WTC11 (cell line): ENCODE results near the gene URM1.

ENCODE experiments used
- ATF1 ChIP-seq: sonication (generic); formaldehyde crosslinking; IDR thresholded peaks from 2 replicates; pipeline ENCODE4 v1.8.1; 2023; ENCODE audit warnings: mild to moderate bottlenecking, moderate library complexity, missing genetic modification reagents
- ESRRA ChIP-seq: sonication (generic); formaldehyde crosslinking; IDR thresholded peaks from 2 replicates; pipeline ENCODE4 v1.8.1; 2022; ENCODE audit warnings: mild to moderate bottlenecking, missing genetic modification reagents, borderline replicate concordance
- NFE2L1 ChIP-seq: sonication (generic); formaldehyde crosslinking; IDR thresholded peaks from 2 replicates; pipeline ENCODE4 v1.8.1; 2023; ENCODE audit warnings: missing genetic modification reagents
- SP1 ChIP-seq: sonication (generic); formaldehyde crosslinking; conservative IDR thresholded peaks from 2 replicates; pipeline ENCODE4 v1.8.1; 2022; ENCODE audit warnings: missing genetic modification reagents
- TEAD4 ChIP-seq: sonication (generic); formaldehyde crosslinking; IDR thresholded peaks from 2 replicates; pipeline ENCODE4 v1.8.0; 2022; ENCODE audit warnings: mild to moderate bottlenecking, missing genetic modification reagents
- TF ChIP-seq, protein P1 (sequence below): fragments of 200-600 bp; IDR thresholded peaks from 2 replicates; pipeline ENCODE4 v1.8.0; 2022; ENCODE audit warnings: antibody characterized with exemption
- TF ChIP-seq, protein P2 (sequence below): sonication (generic); formaldehyde crosslinking; IDR thresholded peaks from 2 replicates; pipeline ENCODE4 v1.8.1; 2022; ENCODE audit warnings: low read depth, missing genetic modification reagents, borderline replicate concordance
- TF ChIP-seq, protein P3 (sequence below): sonication (generic); formaldehyde crosslinking; IDR thresholded peaks from 2 replicates; pipeline ENCODE4 v1.8.1; 2023; ENCODE audit warnings: mild to moderate bottlenecking, missing genetic modification reagents
- TF ChIP-seq, protein P4 (sequence below): sonication (generic); formaldehyde crosslinking; IDR thresholded peaks from 2 replicates; pipeline ENCODE4 v1.8.0; 2022; ENCODE audit warnings: mild to moderate bottlenecking, missing genetic modification reagents
- TF ChIP-seq, protein P5 (sequence below): sonication (generic); formaldehyde crosslinking; conservative IDR thresholded peaks from 2 replicates; pipeline ENCODE4 v1.8.1; 2022; ENCODE audit warnings: mild to moderate bottlenecking, missing genetic modification reagents

DNA sequence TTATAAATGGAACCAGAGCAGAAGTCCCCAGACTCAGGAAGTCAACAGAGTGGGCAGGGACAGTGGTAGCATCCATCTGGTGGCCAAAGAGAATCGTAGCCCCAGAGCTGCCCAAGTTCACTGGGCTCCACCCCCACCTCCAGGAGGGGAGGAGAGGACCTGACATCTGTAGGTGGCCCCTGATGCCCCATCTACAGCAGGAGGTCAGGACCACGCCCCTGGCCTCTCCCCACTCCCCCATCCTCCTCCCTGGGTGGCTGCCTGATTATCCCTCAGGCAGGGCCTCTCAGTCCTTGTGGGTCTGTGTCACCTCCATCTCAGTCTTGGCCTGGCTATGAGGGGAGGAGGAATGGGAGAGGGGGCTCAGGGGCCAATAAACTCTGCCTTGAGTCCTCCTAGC is 10.3 kb upstream of the URM1 start:
- TF ChIP-seq, protein P1, sequence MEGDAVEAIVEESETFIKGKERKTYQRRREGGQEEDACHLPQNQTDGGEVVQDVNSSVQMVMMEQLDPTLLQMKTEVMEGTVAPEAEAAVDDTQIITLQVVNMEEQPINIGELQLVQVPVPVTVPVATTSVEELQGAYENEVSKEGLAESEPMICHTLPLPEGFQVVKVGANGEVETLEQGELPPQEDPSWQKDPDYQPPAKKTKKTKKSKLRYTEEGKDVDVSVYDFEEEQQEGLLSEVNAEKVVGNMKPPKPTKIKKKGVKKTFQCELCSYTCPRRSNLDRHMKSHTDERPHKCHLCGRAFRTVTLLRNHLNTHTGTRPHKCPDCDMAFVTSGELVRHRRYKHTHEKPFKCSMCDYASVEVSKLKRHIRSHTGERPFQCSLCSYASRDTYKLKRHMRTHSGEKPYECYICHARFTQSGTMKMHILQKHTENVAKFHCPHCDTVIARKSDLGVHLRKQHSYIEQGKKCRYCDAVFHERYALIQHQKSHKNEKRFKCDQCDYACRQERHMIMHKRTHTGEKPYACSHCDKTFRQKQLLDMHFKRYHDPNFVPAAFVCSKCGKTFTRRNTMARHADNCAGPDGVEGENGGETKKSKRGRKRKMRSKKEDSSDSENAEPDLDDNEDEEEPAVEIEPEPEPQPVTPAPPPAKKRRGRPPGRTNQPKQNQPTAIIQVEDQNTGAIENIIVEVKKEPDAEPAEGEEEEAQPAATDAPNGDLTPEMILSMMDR, result no peak
- TF ChIP-seq, protein P2, sequence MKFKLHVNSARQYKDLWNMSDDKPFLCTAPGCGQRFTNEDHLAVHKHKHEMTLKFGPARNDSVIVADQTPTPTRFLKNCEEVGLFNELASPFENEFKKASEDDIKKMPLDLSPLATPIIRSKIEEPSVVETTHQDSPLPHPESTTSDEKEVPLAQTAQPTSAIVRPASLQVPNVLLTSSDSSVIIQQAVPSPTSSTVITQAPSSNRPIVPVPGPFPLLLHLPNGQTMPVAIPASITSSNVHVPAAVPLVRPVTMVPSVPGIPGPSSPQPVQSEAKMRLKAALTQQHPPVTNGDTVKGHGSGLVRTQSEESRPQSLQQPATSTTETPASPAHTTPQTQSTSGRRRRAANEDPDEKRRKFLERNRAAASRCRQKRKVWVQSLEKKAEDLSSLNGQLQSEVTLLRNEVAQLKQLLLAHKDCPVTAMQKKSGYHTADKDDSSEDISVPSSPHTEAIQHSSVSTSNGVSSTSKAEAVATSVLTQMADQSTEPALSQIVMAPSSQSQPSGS (CRISPR knock-in tag), result no peak
- TF ChIP-seq SP1 (CRISPR knock-in tag) (no peak), TEAD4 (no peak), NFE2L1 (CRISPR knock-in tag) (no peak), ATF1 (CRISPR knock-in tag) (no peak), ESRRA (no peak)
- TF ChIP-seq, protein P3, sequence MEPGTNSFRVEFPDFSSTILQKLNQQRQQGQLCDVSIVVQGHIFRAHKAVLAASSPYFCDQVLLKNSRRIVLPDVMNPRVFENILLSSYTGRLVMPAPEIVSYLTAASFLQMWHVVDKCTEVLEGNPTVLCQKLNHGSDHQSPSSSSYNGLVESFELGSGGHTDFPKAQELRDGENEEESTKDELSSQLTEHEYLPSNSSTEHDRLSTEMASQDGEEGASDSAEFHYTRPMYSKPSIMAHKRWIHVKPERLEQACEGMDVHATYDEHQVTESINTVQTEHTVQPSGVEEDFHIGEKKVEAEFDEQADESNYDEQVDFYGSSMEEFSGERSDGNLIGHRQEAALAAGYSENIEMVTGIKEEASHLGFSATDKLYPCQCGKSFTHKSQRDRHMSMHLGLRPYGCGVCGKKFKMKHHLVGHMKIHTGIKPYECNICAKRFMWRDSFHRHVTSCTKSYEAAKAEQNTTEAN (CRISPR knock-in tag), result no peak
- TF ChIP-seq, protein P4, sequence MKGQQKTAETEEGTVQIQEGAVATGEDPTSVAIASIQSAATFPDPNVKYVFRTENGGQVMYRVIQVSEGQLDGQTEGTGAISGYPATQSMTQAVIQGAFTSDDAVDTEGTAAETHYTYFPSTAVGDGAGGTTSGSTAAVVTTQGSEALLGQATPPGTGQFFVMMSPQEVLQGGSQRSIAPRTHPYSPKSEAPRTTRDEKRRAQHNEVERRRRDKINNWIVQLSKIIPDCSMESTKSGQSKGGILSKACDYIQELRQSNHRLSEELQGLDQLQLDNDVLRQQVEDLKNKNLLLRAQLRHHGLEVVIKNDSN (CRISPR knock-in tag), result no peak
- TF ChIP-seq, protein P5, sequence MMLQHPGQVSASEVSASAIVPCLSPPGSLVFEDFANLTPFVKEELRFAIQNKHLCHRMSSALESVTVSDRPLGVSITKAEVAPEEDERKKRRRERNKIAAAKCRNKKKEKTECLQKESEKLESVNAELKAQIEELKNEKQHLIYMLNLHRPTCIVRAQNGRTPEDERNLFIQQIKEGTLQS, result no peak
